K562 (cell line): ENCODE data around the gene USP37. TPM values are rescaled to one million over a fixed set of nuclear protein-coding genes. Genes with fewer than 3 reads are reported as not detected.

Source experiments
- ARID2 ChIP-seq: fragments of 450-650 bp; IDR thresholded peaks from 2 replicates; pipeline ENCODE4 v1.6.1; 2017; ENCODE audit warnings: antibody characterized with exemption, mild to moderate bottlenecking
- BCOR ChIP-seq: fragments of 450-650 bp; IDR thresholded peaks from 2 replicates; pipeline ENCODE4 v1.6.1; 2016
- BMI1 ChIP-seq: fragments of 150-350 bp; IDR thresholded peaks from 2 replicates; pipeline ENCODE4 v1.6.1; 2014; ENCODE audit warnings: low read length
- BRD4 ChIP-seq: fragments of 200-600 bp; sonication (generic); IDR thresholded peaks from 2 replicates; pipeline ENCODE4 v1.6.1; 2017; ENCODE audit warnings: inconsistent platforms
- CHD2 ChIP-seq: IDR thresholded peaks from 2 replicates; pipeline ENCODE4 v1.6.1; 2011; ENCODE audit warnings: low read depth, low read length
- KDM1A ChIP-seq, 2 experiments: fragments of 450-650 bp; IDR thresholded peaks; 2 replicates each; pipeline ENCODE4 v1.6.1; 2016; ENCODE audit warnings: mild to moderate bottlenecking in 2 of 2
- MTA3 ChIP-seq: fragments of 450-650 bp; formaldehyde crosslinking; IDR thresholded peaks from 2 replicates; pipeline ENCODE4 v1.6.1; 2017; ENCODE audit warnings: mild to moderate bottlenecking, borderline replicate concordance
- RNF2 ChIP-seq: sonication (generic); IDR thresholded peaks from 2 replicates; pipeline ENCODE4 v1.6.1; 2016
- SMC3 ChIP-seq: conservative IDR thresholded peaks from 2 replicates; pipeline ENCODE4 v1.6.1; 2011; ENCODE audit warnings: low read depth, low read length, improper control_type of control experiment; ENCODE audit not compliant: insufficient read depth
- SP2 ChIP-seq: IDR thresholded peaks from 2 replicates; pipeline ENCODE4 v1.6.1; 2011; ENCODE audit warnings: mild to moderate bottlenecking, low read depth, low read length, moderate library complexity; ENCODE audit not compliant: poor library complexity, severe bottlenecking; ENCODE audit errors: extremely low read depth
- SRSF1 ChIP-seq: fragments of 200-400 bp; formaldehyde crosslinking; IDR thresholded peaks from 2 replicates; pipeline ENCODE4 v1.6.1; 2017; ENCODE audit warnings: mild to moderate bottlenecking, low read depth, low read length, moderate library complexity
- STAT5A ChIP-seq: IDR thresholded peaks from 2 replicates; pipeline ENCODE4 v1.6.1; 2012; ENCODE audit warnings: low read length, inconsistent platforms, borderline replicate concordance
- TAF9B ChIP-seq: fragments of 450-650 bp; IDR thresholded peaks from 2 replicates; pipeline ENCODE4 v1.6.1; 2018; ENCODE audit warnings: mild to moderate bottlenecking; ENCODE audit not compliant: partially characterized antibody
- TEAD1 ChIP-seq, 2 experiments: fragments of 450-650 bp in 1 of 2; sonication (generic) in 1 of 2; formaldehyde crosslinking; IDR thresholded peaks; 2 replicates each; pipeline versions ENCODE4 v1.4.0 to v1.8.0; 2020 to 2022; ENCODE audit warnings: mild to moderate bottlenecking in 2 of 2, missing genetic modification reagents in 1 of 2
- ZKSCAN8 ChIP-seq: fragments of 200-800 bp; sonication (Bioruptor generic); IDR thresholded peaks from 2 replicates; pipeline ENCODE4 v1.6.1; 2016; ENCODE audit warnings: missing genetic modification characterization, missing compliant biosample characterization
- ZNF24 ChIP-seq: fragments of 450-650 bp; IDR thresholded peaks from 2 replicates; pipeline ENCODE4 v1.6.1; 2016
- ZNF586 ChIP-seq: fragments of 450-650 bp; formaldehyde crosslinking; conservative IDR thresholded peaks from 2 replicates; pipeline ENCODE4 v1.4.0; 2020; ENCODE audit warnings: mild to moderate bottlenecking, moderate library complexity
- ZNF695 ChIP-seq: fragments of 450-650 bp; formaldehyde crosslinking; IDR thresholded peaks from 2 replicates; pipeline ENCODE4 v1.4.0; 2020; ENCODE audit warnings: mild to moderate bottlenecking, moderate library complexity
- polyA plus RNA-seq, 8 experiments: library from polyadenylated mRNA; depleted of rRNA in 4 of 8; stranded (reverse) in 5 of 8; unstranded in 3 of 8; fragments of >200 nt; fragmentation: Nextera tagmentation in 2 of 8; fragmentation: Illumina TruSeq in 1 of 8; extraction: Ambion mirVana in 2 of 8; extraction: Trizol in 1 of 8; gene quantifications; 2 replicates each; pipeline versions ENCODE4 v1.2.1 to v1.2.3, GENCODE V29; 2011 to 2014; ENCODE audit warnings: inconsistent platforms in 1 of 8, missing spikeins in 1 of 8
- total RNA-seq, 7 experiments: library from RNA; depleted of rRNA in 6 of 7; stranded (reverse); fragments of >200 nt in 6 of 7; fragmentation: Illumina TruSeq in 2 of 7; extraction: Trizol in 2 of 7; gene quantifications; 2 replicates each; pipeline versions ENCODE4 v1.2.1 to v1.2.3, GENCODE V29; 2011 to 2021; ENCODE audit warnings: low replicate concordance in 1 of 7
- TF ChIP-seq, protein P1 (sequence below): fragments of 250-450 bp; sonication (Bioruptor Pico); IDR thresholded peaks from 2 replicates; pipeline ENCODE4 v1.5.0; 2021; ENCODE audit warnings: mild to moderate bottlenecking, borderline replicate concordance
- TF ChIP-seq, protein P2 (sequence below): sonication (generic); formaldehyde crosslinking; IDR thresholded peaks from 2 replicates; pipeline ENCODE4 v1.8.1; 2023; ENCODE audit warnings: mild to moderate bottlenecking, missing genetic modification reagents
- TF ChIP-seq, protein P3 (sequence below): sonication (generic); formaldehyde crosslinking; IDR thresholded peaks from 2 replicates; pipeline ENCODE4 v1.8.0; 2022; ENCODE audit warnings: mild to moderate bottlenecking, low read depth, missing genetic modification reagents
- TF ChIP-seq, protein P4 (sequence below), 2 experiments: fragments of 450-650 bp in 1 of 2; sonication (generic) in 1 of 2; formaldehyde crosslinking; conservative IDR thresholded peaks; 2 replicates each; pipeline versions ENCODE4 v1.4.0 to v1.8.1; 2020 to 2022; ENCODE audit warnings: mild to moderate bottlenecking in 1 of 2, missing genetic modification reagents in 1 of 2

USP37 gene
- total and polyA plus RNA-seq, 9 of the 15 experiments (the other 6 are each of a cell fraction or from before 2014, with no cell fraction given), result 2.0 to 14.2 (median 8.5) TPM

DNA sequence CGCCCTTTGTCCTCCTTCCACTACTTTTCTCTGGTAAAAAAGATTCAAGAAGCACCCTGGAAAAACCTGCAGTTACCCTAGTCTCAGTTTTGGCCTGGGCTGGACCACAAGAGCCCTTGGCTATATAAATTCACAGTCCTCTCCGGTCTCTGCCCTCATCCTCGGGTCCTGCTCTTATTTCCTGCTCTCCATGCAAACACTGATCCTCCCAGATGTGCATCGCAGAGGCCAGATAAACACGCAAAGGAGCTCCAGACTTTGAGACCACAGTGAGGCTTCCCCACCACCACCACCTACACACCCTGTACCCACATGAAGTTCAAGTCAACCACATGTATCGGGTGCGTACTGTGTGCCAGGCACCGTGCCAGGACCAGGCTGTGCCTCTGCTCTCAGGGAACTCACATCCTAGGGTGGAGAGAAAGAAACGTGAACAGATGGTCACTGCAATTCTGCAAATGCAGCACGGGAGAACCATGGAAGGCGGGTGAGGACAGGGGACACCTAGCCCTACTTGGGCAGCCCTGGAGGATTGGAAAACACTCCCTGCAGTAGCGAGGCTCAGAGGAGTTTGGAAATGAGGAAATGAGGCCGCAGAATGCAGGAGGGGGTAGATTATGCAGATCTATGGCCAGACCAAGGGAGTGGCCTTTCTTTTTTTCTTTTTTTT, 161.1 kb downstream of the USP37 start (continued):
- TF ChIP-seq BCOR (peak; percentile 22; the same call in 1 of the 2 replicates), CHD2 (no peak), ARID2 (no peak), ZNF586 (CRISPR knock-in tag) (no peak), SMC3 (no peak), ZKSCAN8 (CRISPR knock-in tag) (no peak), BMI1 (no peak), MTA3 (0 out of 2 replicates have a peak, but pooled peaks have one; percentile 1), KDM1A (IDR thresholded peaks at IDR 0.05) (no peak), SRSF1 (no peak), STAT5A (no peak), RNF2 (no peak), TAF9B (no peak), ZNF695 (CRISPR knock-in tag) (no peak), SP2 (no peak), ZNF24 (no peak), TEAD1 (CRISPR knock-in tag; IDR thresholded peaks at IDR 0.05) (no peak), BRD4 (no peak)
- TF ChIP-seq, protein P1, sequence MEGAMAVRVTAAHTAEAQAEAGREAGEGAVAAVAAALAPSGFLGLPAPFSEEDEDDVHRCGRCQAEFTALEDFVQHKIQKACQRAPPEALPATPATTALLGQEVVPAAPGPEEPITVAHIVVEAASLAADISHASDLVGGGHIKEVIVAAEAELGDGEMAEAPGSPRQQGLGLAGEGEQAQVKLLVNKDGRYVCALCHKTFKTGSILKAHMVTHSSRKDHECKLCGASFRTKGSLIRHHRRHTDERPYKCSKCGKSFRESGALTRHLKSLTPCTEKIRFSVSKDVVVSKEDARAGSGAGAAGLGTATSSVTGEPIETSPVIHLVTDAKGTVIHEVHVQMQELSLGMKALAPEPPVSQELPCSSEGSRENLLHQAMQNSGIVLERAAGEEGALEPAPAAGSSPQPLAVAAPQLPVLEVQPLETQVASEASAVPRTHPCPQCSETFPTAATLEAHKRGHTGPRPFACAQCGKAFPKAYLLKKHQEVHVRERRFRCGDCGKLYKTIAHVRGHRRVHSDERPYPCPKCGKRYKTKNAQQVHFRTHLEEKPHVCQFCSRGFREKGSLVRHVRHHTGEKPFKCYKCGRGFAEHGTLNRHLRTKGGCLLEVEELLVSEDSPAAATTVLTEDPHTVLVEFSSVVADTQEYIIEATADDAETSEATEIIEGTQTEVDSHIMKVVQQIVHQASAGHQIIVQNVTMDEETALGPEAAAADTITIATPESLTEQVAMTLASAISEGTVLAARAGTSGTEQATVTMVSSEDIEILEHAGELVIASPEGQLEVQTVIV (CRISPR knock-in tag), result no peak
- TF ChIP-seq, protein P2, sequence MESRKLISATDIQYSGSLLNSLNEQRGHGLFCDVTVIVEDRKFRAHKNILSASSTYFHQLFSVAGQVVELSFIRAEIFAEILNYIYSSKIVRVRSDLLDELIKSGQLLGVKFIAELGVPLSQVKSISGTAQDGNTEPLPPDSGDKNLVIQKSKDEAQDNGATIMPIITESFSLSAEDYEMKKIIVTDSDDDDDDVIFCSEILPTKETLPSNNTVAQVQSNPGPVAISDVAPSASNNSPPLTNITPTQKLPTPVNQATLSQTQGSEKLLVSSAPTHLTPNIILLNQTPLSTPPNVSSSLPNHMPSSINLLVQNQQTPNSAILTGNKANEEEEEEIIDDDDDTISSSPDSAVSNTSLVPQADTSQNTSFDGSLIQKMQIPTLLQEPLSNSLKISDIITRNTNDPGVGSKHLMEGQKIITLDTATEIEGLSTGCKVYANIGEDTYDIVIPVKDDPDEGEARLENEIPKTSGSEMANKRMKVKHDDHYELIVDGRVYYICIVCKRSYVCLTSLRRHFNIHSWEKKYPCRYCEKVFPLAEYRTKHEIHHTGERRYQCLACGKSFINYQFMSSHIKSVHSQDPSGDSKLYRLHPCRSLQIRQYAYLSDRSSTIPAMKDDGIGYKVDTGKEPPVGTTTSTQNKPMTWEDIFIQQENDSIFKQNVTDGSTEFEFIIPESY, result 0 out of 2 replicates have a peak, but pooled peaks have one; percentile 18
- TF ChIP-seq, protein P3, sequence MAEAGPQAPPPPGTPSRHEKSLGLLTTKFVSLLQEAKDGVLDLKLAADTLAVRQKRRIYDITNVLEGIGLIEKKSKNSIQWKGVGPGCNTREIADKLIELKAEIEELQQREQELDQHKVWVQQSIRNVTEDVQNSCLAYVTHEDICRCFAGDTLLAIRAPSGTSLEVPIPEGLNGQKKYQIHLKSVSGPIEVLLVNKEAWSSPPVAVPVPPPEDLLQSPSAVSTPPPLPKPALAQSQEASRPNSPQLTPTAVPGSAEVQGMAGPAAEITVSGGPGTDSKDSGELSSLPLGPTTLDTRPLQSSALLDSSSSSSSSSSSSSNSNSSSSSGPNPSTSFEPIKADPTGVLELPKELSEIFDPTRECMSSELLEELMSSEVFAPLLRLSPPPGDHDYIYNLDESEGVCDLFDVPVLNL (CRISPR knock-in tag), result no peak
- TF ChIP-seq, protein P4, sequence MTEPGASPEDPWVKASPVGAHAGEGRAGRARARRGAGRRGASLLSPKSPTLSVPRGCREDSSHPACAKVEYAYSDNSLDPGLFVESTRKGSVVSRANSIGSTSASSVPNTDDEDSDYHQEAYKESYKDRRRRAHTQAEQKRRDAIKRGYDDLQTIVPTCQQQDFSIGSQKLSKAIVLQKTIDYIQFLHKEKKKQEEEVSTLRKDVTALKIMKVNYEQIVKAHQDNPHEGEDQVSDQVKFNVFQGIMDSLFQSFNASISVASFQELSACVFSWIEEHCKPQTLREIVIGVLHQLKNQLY (CRISPR knock-in tag; conservative IDR thresholded peaks at IDR 0.05), result no peak
